Measurements from ENCODE around the gene NUPR1. TPM values are rescaled to one million over a fixed set of nuclear protein-coding genes. Genes with fewer than 3 reads are reported as not detected.

The NUPR1 gene
- total and polyA plus RNA-seq, 2 experiments from 2014 or later = 22.3 to 321 TPM

DNA sequence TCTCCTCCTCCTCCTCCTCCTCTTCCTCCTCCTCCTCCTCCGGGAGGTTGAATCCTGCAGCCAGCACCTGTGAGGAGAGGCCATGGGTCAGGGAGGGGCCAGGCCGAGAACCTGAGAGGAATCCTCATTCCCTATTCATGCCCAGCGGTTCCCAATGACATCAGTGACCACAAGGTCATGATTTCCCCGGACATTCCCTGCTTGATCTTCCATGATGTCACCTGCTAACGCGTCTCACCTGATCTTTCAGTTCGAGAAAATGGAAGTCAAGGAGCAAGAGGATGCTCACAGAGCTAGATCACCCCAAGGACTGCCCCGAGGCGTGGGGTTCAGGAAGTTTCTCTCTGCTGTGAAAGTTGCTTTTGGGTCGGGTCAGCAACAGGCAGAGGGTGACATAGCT, 38.9 kb downstream of the NUPR1 start:
- Histone ChIP-seq H3K79me2 (ENCODE audit: insufficient read depth) (no peaks in the 10 kb centered on the region), H2AFZ (no peak overlapping the region), H3K27ac (no peak overlapping the region), H3K4me2 (ENCODE audit: unreplicated experiment) (no peak overlapping the region), H3K4me1 (ENCODE audit: insufficient read depth) (no peaks in the 10 kb centered on the region), H3K9ac (no peak overlapping the region), H3K36me3 (ENCODE audit: low read depth) (no peaks in the 10 kb centered on the region), H3F3A (ENCODE audit: insufficient read depth) (no peaks in the 10 kb centered on the region), H3K9me3 (ENCODE audit: low read depth) (no peaks in the 10 kb centered on the region), H3K4me3 (no peak overlapping the region), H3K27me3 (replicated peaks; ENCODE audit: insufficient read depth) (peaks cover 7% of the 10 kb centered on the region; the same call in 1 of the 2 replicates), H3K9me2 (ENCODE audit: insufficient read depth) (no peaks in the 10 kb centered on the region), H4K20me1 (ENCODE audit: insufficient read depth) (no peaks in the 10 kb centered on the region)
- no peak for DNase-seq
- WGBS, 2 experiments (ENCODE audit: low coverage in 1 of 2, low lambda C conversion rate in 2 of 2, missing lambda C conversion rate in 2 of 2) = 61 to 70% methylated on average over 9 to 10 of the region's 10 CpGs
- in situ Hi-C loops (cut with MboI) = no loop called here
- TF ChIP-seq EZH2 (IDR thresholded peaks at IDR 0.05; ENCODE audit: insufficient read depth, poor library complexity, severe bottlenecking) (no peak), EZH2phosphoT487 (IDR thresholded peaks at IDR 0.05; ENCODE audit: insufficient read depth, low read depth) (no peak)

- H2AFZ ChIP-seq = no peak overlapping the region
- no peaks in the 10 kb centered on the region for H3K79me2 ChIP-seq (ENCODE audit: insufficient read depth)
- no peaks in the 10 kb centered on the region for H3K4me1 ChIP-seq (ENCODE audit: insufficient read depth)
- in situ Hi-C loops (cut with MboI) = no loop called here
- H3K27ac ChIP-seq = no peak overlapping the region
- no peaks in the 10 kb centered on the region for H3K36me3 ChIP-seq (ENCODE audit: low read depth)
- WGBS, 2 experiments (ENCODE audit: low coverage in 1 of 2, low lambda C conversion rate in 2 of 2, missing lambda C conversion rate in 2 of 2) = 55 to 65% methylated on average over 15 of the region's 15 CpGs
- no peak overlapping the region for H3K9ac ChIP-seq
- H3K27me3 ChIP-seq (replicated peaks; ENCODE audit: insufficient read depth) = 0 out of 2 replicates have a peak, but pooled peaks cover 6% of the 10 kb centered on the region
- no peak for DNase-seq
- H3K4me2 ChIP-seq (ENCODE audit: unreplicated experiment) = no peak overlapping the region
- H4K20me1 ChIP-seq (ENCODE audit: insufficient read depth) = no peaks in the 10 kb centered on the region
- no peaks in the 10 kb centered on the region for H3F3A ChIP-seq (ENCODE audit: insufficient read depth)
- no peaks in the 10 kb centered on the region for H3K9me2 ChIP-seq (ENCODE audit: insufficient read depth)
- H3K9me3 ChIP-seq (ENCODE audit: low read depth) = no peaks in the 10 kb centered on the region
- no peak overlapping the region for H3K4me3 ChIP-seq
- TF ChIP-seq EZH2 (IDR thresholded peaks at IDR 0.05; ENCODE audit: insufficient read depth, poor library complexity, severe bottlenecking) (no peak), EZH2phosphoT487 (IDR thresholded peaks at IDR 0.05; ENCODE audit: insufficient read depth, low read depth) (no peak)
Measured at GRCh38 chr16:28498666-28499381, 40.0 kb downstream of the NUPR1 start.

- H2AFZ ChIP-seq = no peak overlapping the region
- in situ Hi-C loops (cut with MboI) = no loop called here
- no peaks in the 10 kb centered on the region for H3K36me3 ChIP-seq (ENCODE audit: low read depth)
- no peak overlapping the region for H3K4me3 ChIP-seq
- no peaks in the 10 kb centered on the region for H3K4me1 ChIP-seq (ENCODE audit: insufficient read depth)
- 69 to 74% methylated on average over 27 to 28 of the region's 33 CpGs for WGBS, 2 experiments (ENCODE audit: low coverage in 1 of 2, low lambda C conversion rate in 2 of 2, missing lambda C conversion rate in 2 of 2)
- TF ChIP-seq EZH2phosphoT487 (IDR thresholded peaks at IDR 0.05; ENCODE audit: insufficient read depth, low read depth) = no peak
- no peak for TF ChIP-seq EZH2 (IDR thresholded peaks at IDR 0.05; ENCODE audit: insufficient read depth, poor library complexity, severe bottlenecking)
- no peaks in the 10 kb centered on the region for H3K79me2 ChIP-seq (ENCODE audit: insufficient read depth)
- H3K27ac ChIP-seq = no peak overlapping the region
- H3K9me3 ChIP-seq (ENCODE audit: low read depth) = no peaks in the 10 kb centered on the region
- H3K9me2 ChIP-seq (ENCODE audit: insufficient read depth) = no peaks in the 10 kb centered on the region
- no peak overlapping the region for H3K9ac ChIP-seq
- no peak for DNase-seq
- H3K4me2 ChIP-seq (ENCODE audit: unreplicated experiment) = no peak overlapping the region
- H3K27me3 ChIP-seq (replicated peaks; ENCODE audit: insufficient read depth) = 0 out of 2 replicates have a peak, but pooled peaks cover 6% of the 10 kb centered on the region
- H4K20me1 ChIP-seq (ENCODE audit: insufficient read depth) = no peaks in the 10 kb centered on the region
- no peaks in the 10 kb centered on the region for H3F3A ChIP-seq (ENCODE audit: insufficient read depth)
Measured at GRCh38 chr16:28497861-28498599, 40.7 kb downstream of the NUPR1 start.

GRCh38 chr16:28497386-28497785, 41.4 kb downstream of the NUPR1 start:
- H3K79me2 ChIP-seq (ENCODE audit: insufficient read depth) = no peaks in the 10 kb centered on the region
- H3K4me1 ChIP-seq (ENCODE audit: insufficient read depth) = no peaks in the 10 kb centered on the region
- no peak overlapping the region for H3K27ac ChIP-seq
- H3K4me2 ChIP-seq (ENCODE audit: unreplicated experiment) = no peak overlapping the region
- H3K27me3 ChIP-seq (replicated peaks; ENCODE audit: insufficient read depth) = no peaks in the 10 kb centered on the region
- H3K36me3 ChIP-seq (ENCODE audit: low read depth) = no peaks in the 10 kb centered on the region
- no peak overlapping the region for H2AFZ ChIP-seq
- no peak for TF ChIP-seq EZH2phosphoT487 (IDR thresholded peaks at IDR 0.05; ENCODE audit: insufficient read depth, low read depth)
- no peak for TF ChIP-seq EZH2 (IDR thresholded peaks at IDR 0.05; ENCODE audit: insufficient read depth, poor library complexity, severe bottlenecking)
- WGBS, 2 experiments (ENCODE audit: low coverage in 1 of 2, low lambda C conversion rate in 2 of 2, missing lambda C conversion rate in 2 of 2) = 79 to 81% methylated on average over 6 to 9 of the region's 9 CpGs
- no peaks in the 10 kb centered on the region for H3K9me3 ChIP-seq (ENCODE audit: low read depth)
- H3K4me3 ChIP-seq = no peak overlapping the region
- H4K20me1 ChIP-seq (ENCODE audit: insufficient read depth) = no peaks in the 10 kb centered on the region
- H3F3A ChIP-seq (ENCODE audit: insufficient read depth) = no peaks in the 10 kb centered on the region
- no peak overlapping the region for H3K9ac ChIP-seq
- no peak for DNase-seq
- H3K9me2 ChIP-seq (ENCODE audit: insufficient read depth) = no peaks in the 10 kb centered on the region
- in situ Hi-C loops (cut with MboI) = no loop called here
